ENCODE measurements around the gene CENPS.
"Not testable (repeated sequence)": the region's sequence is repeated elsewhere in the genome, so short reads cannot be mapped to it uniquely, and the experiment has no call there.

Gene CENPS

DNA sequence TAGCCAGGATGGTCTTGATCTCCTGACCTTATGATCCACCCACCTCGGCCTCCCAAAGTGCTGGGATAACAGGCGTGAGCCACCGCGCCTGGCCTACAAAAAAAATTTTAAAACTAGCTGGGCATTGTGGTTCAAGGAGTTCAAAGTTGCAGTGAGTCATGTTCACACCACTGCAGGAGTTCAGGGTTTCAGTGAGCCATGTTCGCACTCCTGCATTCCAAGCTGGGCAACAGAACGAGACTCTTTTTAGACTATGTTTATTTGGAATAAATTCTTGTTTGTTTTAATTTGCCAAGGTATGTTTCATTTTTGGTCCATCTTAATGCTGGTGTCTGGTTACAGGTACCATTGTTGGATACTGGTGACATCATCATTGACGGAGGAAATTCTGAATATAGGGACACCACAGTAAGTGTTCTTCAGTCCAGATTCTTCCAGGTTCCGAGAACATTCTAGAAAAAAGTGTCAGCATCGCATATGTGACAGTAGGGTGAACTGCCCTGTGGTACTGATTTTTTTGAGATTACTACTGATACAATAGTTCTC is 27.4 kb upstream of the CENPS start (continued):
- TF ChIP-seq PATZ1 (CRISPR knock-in tag; IDR thresholded peaks at IDR 0.05; ENCODE audit: borderline replicate concordance) (no peak), ESRRG (CRISPR knock-in tag; IDR thresholded peaks at IDR 0.05) (no peak)

GRCh38 chr1:10407201-10407600 is 23.0 kb upstream of the CENPS start:
- ATAC-seq, result no peak
- TF ChIP-seq PPARA (CRISPR knock-in tag; IDR thresholded peaks at IDR 0.05; ENCODE audit: borderline replicate concordance) (no peak), CREB5 (CRISPR knock-in tag; IDR thresholded peaks at IDR 0.05; ENCODE audit: low read depth) (no peak), POU6F1 (CRISPR knock-in tag; IDR thresholded peaks at IDR 0.05; ENCODE audit: borderline replicate concordance, low read depth) (no peak), ZC3H10 (CRISPR knock-in tag; IDR thresholded peaks at IDR 0.05) (no peak), ESRRG (CRISPR knock-in tag; IDR thresholded peaks at IDR 0.05) (no peak), ZNF70 (CRISPR knock-in tag; IDR thresholded peaks at IDR 0.05) (no peak), TOX (CRISPR knock-in tag; IDR thresholded peaks at IDR 0.05; ENCODE audit: borderline replicate concordance) (no peak), SNAI2 (CRISPR knock-in tag; IDR thresholded peaks at IDR 0.05) (no peak), GLIS3 (CRISPR knock-in tag; IDR thresholded peaks at IDR 0.05) (no peak), CSRNP3 (CRISPR knock-in tag; IDR thresholded peaks at IDR 0.05) (no peak), ZNF565 (CRISPR knock-in tag; conservative IDR thresholded peaks at IDR 0.05; ENCODE audit: low read depth) (no peak), PATZ1 (CRISPR knock-in tag; IDR thresholded peaks at IDR 0.05; ENCODE audit: borderline replicate concordance) (no peak), CSDC2 (CRISPR knock-in tag; IDR thresholded peaks at IDR 0.05) (no peak), ZNF8 (CRISPR knock-in tag; IDR thresholded peaks at IDR 0.05) (no peak)
- TF ChIP-seq, protein P1, sequence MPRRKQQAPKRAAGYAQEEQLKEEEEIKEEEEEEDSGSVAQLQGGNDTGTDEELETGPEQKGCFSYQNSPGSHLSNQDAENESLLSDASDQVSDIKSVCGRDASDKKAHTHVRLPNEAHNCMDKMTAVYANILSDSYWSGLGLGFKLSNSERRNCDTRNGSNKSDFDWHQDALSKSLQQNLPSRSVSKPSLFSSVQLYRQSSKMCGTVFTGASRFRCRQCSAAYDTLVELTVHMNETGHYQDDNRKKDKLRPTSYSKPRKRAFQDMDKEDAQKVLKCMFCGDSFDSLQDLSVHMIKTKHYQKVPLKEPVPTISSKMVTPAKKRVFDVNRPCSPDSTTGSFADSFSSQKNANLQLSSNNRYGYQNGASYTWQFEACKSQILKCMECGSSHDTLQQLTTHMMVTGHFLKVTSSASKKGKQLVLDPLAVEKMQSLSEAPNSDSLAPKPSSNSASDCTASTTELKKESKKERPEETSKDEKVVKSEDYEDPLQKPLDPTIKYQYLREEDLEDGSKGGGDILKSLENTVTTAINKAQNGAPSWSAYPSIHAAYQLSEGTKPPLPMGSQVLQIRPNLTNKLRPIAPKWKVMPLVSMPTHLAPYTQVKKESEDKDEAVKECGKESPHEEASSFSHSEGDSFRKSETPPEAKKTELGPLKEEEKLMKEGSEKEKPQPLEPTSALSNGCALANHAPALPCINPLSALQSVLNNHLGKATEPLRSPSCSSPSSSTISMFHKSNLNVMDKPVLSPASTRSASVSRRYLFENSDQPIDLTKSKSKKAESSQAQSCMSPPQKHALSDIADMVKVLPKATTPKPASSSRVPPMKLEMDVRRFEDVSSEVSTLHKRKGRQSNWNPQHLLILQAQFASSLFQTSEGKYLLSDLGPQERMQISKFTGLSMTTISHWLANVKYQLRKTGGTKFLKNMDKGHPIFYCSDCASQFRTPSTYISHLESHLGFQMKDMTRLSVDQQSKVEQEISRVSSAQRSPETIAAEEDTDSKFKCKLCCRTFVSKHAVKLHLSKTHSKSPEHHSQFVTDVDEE (CRISPR knock-in tag; IDR thresholded peaks at IDR 0.05), result no peak

- TF ChIP-seq CSDC2 (CRISPR knock-in tag; IDR thresholded peaks at IDR 0.05), result no peak
- no peak for TF ChIP-seq ESRRG (CRISPR knock-in tag; IDR thresholded peaks at IDR 0.05)
- TF ChIP-seq POU6F1 (CRISPR knock-in tag; IDR thresholded peaks at IDR 0.05; ENCODE audit: borderline replicate concordance, low read depth), result no peak
- no peak for TF ChIP-seq ZNF8 (CRISPR knock-in tag; IDR thresholded peaks at IDR 0.05)
- no peak for ATAC-seq
These were observed 14.9 kb upstream of the CENPS start for GRCh38 chr1:10415211-10415930.

DNA sequence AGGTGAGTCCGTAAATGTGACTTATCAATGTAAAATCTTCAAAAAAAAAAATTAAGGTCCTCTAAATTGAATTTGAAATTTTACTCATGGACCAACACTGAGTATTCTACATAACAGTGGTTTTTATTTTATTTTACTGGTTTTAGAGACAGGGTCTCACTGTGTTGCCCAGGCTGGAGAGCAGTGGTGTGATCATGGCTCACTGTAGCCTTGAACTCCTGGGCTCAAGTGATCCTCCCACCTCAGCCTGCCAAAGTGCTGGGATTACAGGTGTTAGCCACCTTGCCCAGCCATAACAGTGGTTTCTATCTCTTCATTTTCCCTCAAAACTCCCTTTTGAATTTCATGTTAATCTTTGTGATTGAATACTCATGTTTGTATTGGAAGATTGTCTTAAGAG is 14.3 kb upstream of the CENPS start:
- not testable (repeated sequence) for ATAC-seq

DNA sequence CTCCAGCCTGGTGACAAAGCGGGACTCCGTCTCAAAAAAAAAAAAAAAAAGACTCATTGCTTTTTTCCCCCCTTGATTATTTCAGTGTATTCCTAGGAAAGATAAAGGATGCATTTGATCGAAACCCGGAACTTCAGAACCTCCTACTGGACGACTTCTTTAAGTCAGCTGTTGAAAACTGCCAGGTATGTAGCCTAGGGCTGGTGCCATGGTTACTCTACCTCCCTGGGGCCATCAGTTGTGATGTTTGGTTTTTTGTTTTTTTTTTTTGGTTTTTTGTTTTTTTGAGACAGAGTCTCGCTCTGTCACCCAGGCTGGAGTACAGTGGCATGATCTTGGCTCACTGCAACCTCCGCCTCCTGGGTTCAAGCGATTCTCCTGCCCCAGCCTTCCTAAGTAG is 11.5 kb upstream of the CENPS start:
- not testable (repeated sequence) for ATAC-seq

All from SK-N-SH treated with all-trans-retinoic acid at 6 μM for 48 hours (cell line).